WTC11 (cell line): Measurements from ENCODE around the gene ACKR3. TPM values are rescaled to one million over a fixed set of nuclear protein-coding genes. Genes with fewer than 3 reads are reported as not detected.

Experiments
- ATAC-seq: fragments of 200-7000 bp; cut with Tn5 transposase; 2 replicates; pipeline ENCODE4 v1.10.0; 2021; ENCODE audit warnings: mild to moderate bottlenecking, moderate library complexity
- CTCF ChIA-PET: fragments of 300-600 bp; sonication (Branson Sonifier 250); formaldehyde crosslinking; loops from one replicate; lab custom pipeline; 2021; ENCODE audit warnings: antibody characterized with exemption; lab: Charles Lee
- POLR2A ChIA-PET: fragments of 350-600 bp; sonication (Branson Sonifier 250); formaldehyde crosslinking; loops from one replicate; lab custom pipeline; 2021; ENCODE audit warnings: antibody characterized with exemption; lab: Charles Lee
- DNase-seq: peaks from one replicate; pipeline ENCODE4 v3.0.0; 2021; ENCODE audit warnings: low spot score
- H3K27ac Mint-ChIP-seq: 2 replicates; pipeline ENCODE4 v1.8.0; 2021; ENCODE audit warnings: mixed read lengths
- H3K27me3 Mint-ChIP-seq: 2 replicates; pipeline ENCODE4 v1.8.0; 2021; ENCODE audit warnings: low read depth, mild to moderate bottlenecking, moderate library complexity, mixed read lengths
- H3K36me3 Mint-ChIP-seq: 2 replicates; pipeline ENCODE4 v1.8.0; 2021; ENCODE audit warnings: mixed read lengths
- H3K4me1 Mint-ChIP-seq: 2 replicates; pipeline ENCODE4 v1.8.0; 2022; ENCODE audit warnings: mixed read lengths
- H3K4me3 Mint-ChIP-seq: 2 replicates; pipeline ENCODE4 v1.8.0; 2021; ENCODE audit warnings: mild to moderate bottlenecking, moderate library complexity, mixed read lengths
- H3K9me3 Mint-ChIP-seq: 2 replicates; pipeline ENCODE4 v1.8.0; 2021; ENCODE audit warnings: mixed read lengths
- AR ChIP-seq: fragments of 250-450 bp; sonication (Bioruptor Pico); IDR thresholded peaks from 2 replicates; pipeline ENCODE4 v1.9.0; 2021; ENCODE audit warnings: mild to moderate bottlenecking
- ATF1 ChIP-seq: sonication (generic); formaldehyde crosslinking; IDR thresholded peaks from 2 replicates; pipeline ENCODE4 v1.8.1; 2023; ENCODE audit warnings: mild to moderate bottlenecking, moderate library complexity, missing genetic modification reagents
- CTCF ChIP-seq: fragments of 200-600 bp; IDR thresholded peaks from 2 replicates; pipeline ENCODE4 v1.8.0; 2022; ENCODE audit warnings: antibody characterized with exemption
- E2F5 ChIP-seq: sonication (generic); formaldehyde crosslinking; IDR thresholded peaks from 2 replicates; pipeline ENCODE4 v1.8.1; 2022; ENCODE audit warnings: mild to moderate bottlenecking, moderate library complexity, missing genetic modification reagents
- FOXJ3 ChIP-seq: sonication (generic); formaldehyde crosslinking; IDR thresholded peaks from 2 replicates; pipeline ENCODE4 v1.9.0; 2021; ENCODE audit warnings: missing genetic modification reagents, mild to moderate bottlenecking, borderline replicate concordance
- FOXP4 ChIP-seq: sonication (generic); formaldehyde crosslinking; IDR thresholded peaks from 2 replicates; pipeline ENCODE4 v1.8.0; 2022; ENCODE audit warnings: mild to moderate bottlenecking, missing genetic modification reagents
- JAZF1 ChIP-seq: fragments of 250-450 bp; sonication (Bioruptor Pico); IDR thresholded peaks from 2 replicates; pipeline ENCODE4 v1.9.0; 2021; ENCODE audit warnings: moderate library complexity, mild to moderate bottlenecking, inconsistent platforms
- JUN ChIP-seq: sonication (generic); formaldehyde crosslinking; IDR thresholded peaks from 2 replicates; pipeline ENCODE4 v1.8.0; 2023; ENCODE audit warnings: mild to moderate bottlenecking, missing genetic modification reagents
- NR2C2 ChIP-seq: sonication (generic); formaldehyde crosslinking; IDR thresholded peaks from 2 replicates; pipeline ENCODE4 v1.8.0; 2022; ENCODE audit warnings: mild to moderate bottlenecking, missing genetic modification reagents
- RELA ChIP-seq: sonication (generic); formaldehyde crosslinking; IDR thresholded peaks from 2 replicates; pipeline ENCODE4 v1.8.1; 2022; ENCODE audit warnings: missing genetic modification reagents, mild to moderate bottlenecking, borderline replicate concordance
- SMAD4 ChIP-seq: sonication (generic); formaldehyde crosslinking; IDR thresholded peaks from 2 replicates; pipeline ENCODE4 v1.8.0; 2022; ENCODE audit warnings: mild to moderate bottlenecking, missing genetic modification reagents
- TEAD1 ChIP-seq: sonication (generic); formaldehyde crosslinking; IDR thresholded peaks from 2 replicates; pipeline ENCODE4 v1.8.0; 2022; ENCODE audit warnings: mild to moderate bottlenecking, missing genetic modification reagents
- TEAD4 ChIP-seq: sonication (generic); formaldehyde crosslinking; IDR thresholded peaks from 2 replicates; pipeline ENCODE4 v1.8.0; 2022; ENCODE audit warnings: mild to moderate bottlenecking, missing genetic modification reagents
- USF2 ChIP-seq: sonication (generic); formaldehyde crosslinking; IDR thresholded peaks from 2 replicates; pipeline ENCODE4 v1.8.1; 2023; ENCODE audit warnings: mild to moderate bottlenecking, missing genetic modification reagents, moderate library complexity
- ZMAT4 ChIP-seq: fragments of 250-450 bp; sonication (Bioruptor Pico); IDR thresholded peaks from 2 replicates; pipeline ENCODE4 v1.9.0; 2021; ENCODE audit warnings: mild to moderate bottlenecking
- ZNF138 ChIP-seq: sonication (generic); formaldehyde crosslinking; conservative IDR thresholded peaks from 2 replicates; pipeline ENCODE4 v1.8.1; 2022; ENCODE audit warnings: mild to moderate bottlenecking, moderate library complexity, missing genetic modification reagents
- ZNF263 ChIP-seq: sonication (generic); formaldehyde crosslinking; IDR thresholded peaks from 2 replicates; pipeline ENCODE4 v1.8.1; 2022; ENCODE audit warnings: low read depth, mild to moderate bottlenecking, moderate library complexity, missing genetic modification reagents
- ZNF281 ChIP-seq: sonication (generic); formaldehyde crosslinking; IDR thresholded peaks from 2 replicates; pipeline ENCODE4 v1.8.0; 2023; ENCODE audit warnings: mild to moderate bottlenecking, missing genetic modification reagents
- ZNF396 ChIP-seq: fragments of 250-450 bp; sonication (Bioruptor Pico); IDR thresholded peaks from 2 replicates; pipeline ENCODE4 v1.8.0; 2021; ENCODE audit warnings: mild to moderate bottlenecking, moderate library complexity, borderline replicate concordance
- total RNA-seq: library from RNA; stranded (reverse); gene quantifications from 3 replicates; pipeline ENCODE4 v1.2.3, GENCODE V29; 2021

The ACKR3 gene
- total RNA-seq, 1 experiment from 2014 or later = 1.3 TPM

- TF ChIP-seq ATF1 (CRISPR knock-in tag) (no peak), FOXP4 (CRISPR knock-in tag) (no peak), E2F5 (CRISPR knock-in tag) (no peak), USF2 (no peak), ZNF138 (CRISPR knock-in tag) (no peak), TEAD1 (CRISPR knock-in tag) (no peak), TEAD4 (CRISPR knock-in tag) (no peak), ZNF396 (CRISPR knock-in tag) (no peak), AR (CRISPR knock-in tag) (no peak), CTCF (no peak), JAZF1 (CRISPR knock-in tag) (no peak), JUN (CRISPR knock-in tag) (no peak), ZNF281 (CRISPR knock-in tag) (no peak), RELA (CRISPR knock-in tag) (no peak), NR2C2 (CRISPR knock-in tag) (no peak), FOXJ3 (CRISPR knock-in tag) (no peak), ZMAT4 (CRISPR knock-in tag) (no peak), ZNF263 (CRISPR knock-in tag) (no peak), SMAD4 (CRISPR knock-in tag) (no peak)
- Mint-ChIP-seq H3K9me3 (peaks cover 12% of the 10 kb centered on the region), H3K4me3 (no peak overlapping the region), H3K36me3 (no peaks in the 10 kb centered on the region), H3K27ac (no peak overlapping the region), H3K27me3 (no peaks in the 10 kb centered on the region), H3K4me1 (no peaks in the 10 kb centered on the region)
- ATAC-seq (no peak), DNase-seq (no peak)
- POLR2A ChIA-PET = no interaction called here
- CTCF ChIA-PET = interaction anchor here (1.5 kb wide), 1 partner anchor 51 kb away, joined by 3 read pairs; no protein-coding TSS in a partner anchor
These were observed 44.0 kb downstream of the ACKR3 start for GRCh38 chr2:236613612-236614011.
